Prostate gland (tissue), 2 donors: ENCODE results near the gene TCP11L1. TPM values are rescaled to one million over a fixed set of nuclear protein-coding genes. Genes with fewer than 3 reads are reported as not detected.

ENCODE experiments used
- DNase-seq: peaks from one replicate; pipeline ENCODE4 v3.0.0-alpha.2; 2019; ENCODE audit warnings: low spot score
- H3K27ac ChIP-seq, 2 donors: fragments of 200-600 bp; sonication (generic); 2 replicates each; pipeline ENCODE4 v1.5.1; 2017 to 2019
- H3K27me3 ChIP-seq: fragments of 200-600 bp; sonication (generic); replicated peaks from 2 replicates; pipeline ENCODE4 v1.5.1; 2019; ENCODE audit not compliant: insufficient read depth
- H3K36me3 ChIP-seq, 2 donors: fragments of 200-600 bp; sonication (generic); 1 replicate in 1 of 2; 2 replicates in 1 of 2; pipeline versions ENCODE4 v1.5.1 to v1.8.1; 2017 to 2019
- H3K4me1 ChIP-seq: fragments of 200-600 bp; sonication (generic); replicated peaks from 2 replicates; pipeline ENCODE4 v1.5.1; 2019
- H3K4me3 ChIP-seq, 2 donors: fragments of 200-600 bp; sonication (generic); 2 replicates each; pipeline ENCODE4 v1.5.1; 2017 to 2019
- H3K9me3 ChIP-seq: fragments of 200-600 bp; sonication (generic); 2 replicates; pipeline ENCODE4 v1.5.1; 2017
- POLR2A ChIP-seq: fragments of 450-650 bp; IDR thresholded peaks from one replicate; pipeline ENCODE4 v1.6.1; 2016; ENCODE audit warnings: antibody characterized with exemption, mild to moderate bottlenecking
- POLR2AphosphoS5 ChIP-seq: sonication (generic); formaldehyde crosslinking; IDR thresholded peaks from one replicate; pipeline ENCODE4 v1.6.1; 2017; ENCODE audit warnings: antibody characterized with exemption
- WGBS: methylation state at CpG from one replicate; pipeline ENCODE4 v1.1.5; 2018; 5-methylcytosine and 5-hydroxymethylcytosine counted together
- intact Hi-C: fragments of 100-400 bp; cut with DNase I; formaldehyde crosslinking; loops from one replicate; pipeline ENCODE4 v1.14.2; 2022
- total RNA-seq, 2 donors: library from RNA; depleted of rRNA; stranded (reverse); fragments of >200 nt; gene quantifications; one replicate each; pipeline ENCODE4 v1.1.0, GENCODE V29; 2016
- TF ChIP-seq, protein P1 (sequence below), 4 experiments: fragments of 200-600 bp in 2 of 4; fragments of 450-650 bp in 2 of 4; sonication (generic) in 2 of 4; IDR thresholded peaks; 1 replicate in 3 of 4; 2 replicates in 1 of 4; pipeline ENCODE4 v1.5.1; 2016 to 2019; ENCODE audit warnings: antibody characterized with exemption in 4 of 4, mild to moderate bottlenecking in 2 of 4, moderate library complexity in 2 of 4

TCP11L1 gene
- total RNA-seq, 2 donors from 2014 or later, result 15.3 to 27.1 TPM

DNA sequence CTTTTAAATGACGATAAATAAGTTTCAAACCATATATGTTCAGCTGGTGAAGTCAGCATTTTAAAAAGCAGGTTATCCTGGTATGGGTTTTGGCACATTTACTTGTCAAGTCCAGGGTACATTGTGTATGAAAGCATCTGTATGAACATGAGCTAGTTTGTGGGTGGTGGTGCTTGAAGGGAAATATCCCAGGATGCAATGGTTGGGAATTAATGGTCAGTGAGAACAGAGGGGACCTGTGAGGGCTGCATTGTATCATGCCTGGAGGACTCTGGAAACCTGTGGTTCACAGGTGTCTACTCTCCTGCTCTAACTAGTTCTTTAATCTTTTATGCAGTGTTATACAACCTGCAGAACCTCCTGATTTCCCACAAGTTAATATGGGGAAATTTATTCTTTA lies 17.9 kb upstream of the TCP11L1 start:
- no peak for DNase-seq
- no peak overlapping the region for H3K4me3 ChIP-seq
- 83% methylated on average over 1 of the region's 1 CpG for WGBS
- intact Hi-C loops, result no loop called here
- H3K36me3 ChIP-seq, result no peaks in the 10 kb centered on the region
- H3K4me1 ChIP-seq, result no peaks in the 10 kb centered on the region
- H3K27ac ChIP-seq, result no peak overlapping the region
- TF ChIP-seq POLR2A (no peak), POLR2AphosphoS5 (no peak)
- TF ChIP-seq, protein P1, sequence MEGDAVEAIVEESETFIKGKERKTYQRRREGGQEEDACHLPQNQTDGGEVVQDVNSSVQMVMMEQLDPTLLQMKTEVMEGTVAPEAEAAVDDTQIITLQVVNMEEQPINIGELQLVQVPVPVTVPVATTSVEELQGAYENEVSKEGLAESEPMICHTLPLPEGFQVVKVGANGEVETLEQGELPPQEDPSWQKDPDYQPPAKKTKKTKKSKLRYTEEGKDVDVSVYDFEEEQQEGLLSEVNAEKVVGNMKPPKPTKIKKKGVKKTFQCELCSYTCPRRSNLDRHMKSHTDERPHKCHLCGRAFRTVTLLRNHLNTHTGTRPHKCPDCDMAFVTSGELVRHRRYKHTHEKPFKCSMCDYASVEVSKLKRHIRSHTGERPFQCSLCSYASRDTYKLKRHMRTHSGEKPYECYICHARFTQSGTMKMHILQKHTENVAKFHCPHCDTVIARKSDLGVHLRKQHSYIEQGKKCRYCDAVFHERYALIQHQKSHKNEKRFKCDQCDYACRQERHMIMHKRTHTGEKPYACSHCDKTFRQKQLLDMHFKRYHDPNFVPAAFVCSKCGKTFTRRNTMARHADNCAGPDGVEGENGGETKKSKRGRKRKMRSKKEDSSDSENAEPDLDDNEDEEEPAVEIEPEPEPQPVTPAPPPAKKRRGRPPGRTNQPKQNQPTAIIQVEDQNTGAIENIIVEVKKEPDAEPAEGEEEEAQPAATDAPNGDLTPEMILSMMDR (IDR thresholded peaks at IDR 0.05), result no peak
- H3K9me3 ChIP-seq, result no peaks in the 10 kb centered on the region
- H3K27me3 ChIP-seq, result no peaks in the 10 kb centered on the region

- WGBS, result 29% methylated on average over 1 of the region's 1 CpG
- H3K4me1 ChIP-seq, result no peaks in the 10 kb centered on the region
- intact Hi-C loops, result no loop called here
- DNase-seq, result no peak
- H3K27ac ChIP-seq, result no peak overlapping the region
- H3K36me3 ChIP-seq, result no peaks in the 10 kb centered on the region
- TF ChIP-seq POLR2AphosphoS5, result no peak
- no peak for TF ChIP-seq POLR2A
- TF ChIP-seq, protein P1 (IDR thresholded peaks at IDR 0.05), result no peak
- no peaks in the 10 kb centered on the region for H3K9me3 ChIP-seq
- H3K4me3 ChIP-seq, result no peak overlapping the region
- no peaks in the 10 kb centered on the region for H3K27me3 ChIP-seq
These were observed 17.4 kb upstream of the TCP11L1 start for GRCh38 chr11:33021937-33022336.

DNA sequence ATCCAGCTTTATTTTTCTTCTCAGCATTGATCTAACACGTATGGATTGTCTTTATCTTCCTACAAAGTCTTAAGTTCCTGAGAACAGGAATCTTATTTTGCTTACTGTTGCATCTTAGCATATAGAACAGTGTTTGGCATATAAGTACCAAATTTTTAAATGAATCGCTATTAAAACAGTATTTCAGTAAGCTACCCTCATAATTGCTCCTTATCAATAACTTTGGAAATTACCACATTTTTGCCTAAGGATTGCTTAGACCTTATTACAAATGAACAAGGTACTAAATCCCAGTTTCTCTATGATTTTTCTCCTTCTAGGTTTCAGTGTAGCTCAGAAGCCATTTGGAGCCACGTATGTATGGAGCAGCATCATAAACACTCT lies 14.0 kb upstream of the TCP11L1 start:
- Histone ChIP-seq H3K4me3 (no peak overlapping the region), H3K27me3 (no peaks in the 10 kb centered on the region), H3K36me3 (no peaks in the 10 kb centered on the region), H3K9me3 (no peaks in the 10 kb centered on the region), H3K27ac (no peak overlapping the region), H3K4me1 (no peaks in the 10 kb centered on the region)
- intact Hi-C loops, result no loop called here
- no peak for DNase-seq
- WGBS, result 96% methylated on average over 3 of the region's 3 CpGs
- no peak for TF ChIP-seq POLR2A
- TF ChIP-seq, protein P1 (IDR thresholded peaks at IDR 0.05), result no peak
- TF ChIP-seq POLR2AphosphoS5, result no peak

DNA sequence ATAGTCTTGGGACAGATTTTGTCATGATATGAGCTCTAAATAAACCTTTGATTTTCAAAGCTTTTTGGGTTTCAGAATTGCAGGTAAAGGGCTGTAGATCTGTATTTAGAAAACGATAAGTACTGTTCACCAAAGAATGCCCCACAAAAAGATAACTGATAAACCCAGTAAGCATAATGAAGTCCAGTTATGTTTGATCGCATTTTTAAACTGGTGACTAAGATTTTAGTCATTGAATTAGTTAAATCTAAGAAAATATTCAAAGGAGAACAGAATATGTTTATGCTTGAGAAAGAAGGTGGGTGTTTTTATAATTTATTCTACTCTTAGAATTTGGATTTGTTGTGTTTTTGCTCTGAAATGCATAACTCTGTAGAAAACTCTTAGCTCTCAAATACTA lies 12.1 kb upstream of the TCP11L1 start:
- WGBS, result 87% methylated on average over 2 of the region's 2 CpGs
- intact Hi-C loops, result no loop called here
- no peaks in the 10 kb centered on the region for H3K4me1 ChIP-seq
- no peaks in the 10 kb centered on the region for H3K9me3 ChIP-seq
- TF ChIP-seq, protein P1 (IDR thresholded peaks at IDR 0.05), result no peak
- TF ChIP-seq POLR2AphosphoS5, result no peak
- no peak for TF ChIP-seq POLR2A
- H3K4me3 ChIP-seq, result no peak overlapping the region
- no peak for DNase-seq
- no peaks in the 10 kb centered on the region for H3K27me3 ChIP-seq
- H3K36me3 ChIP-seq, result no peaks in the 10 kb centered on the region
- no peak overlapping the region for H3K27ac ChIP-seq

- TF ChIP-seq POLR2A (no peak), POLR2AphosphoS5 (no peak)
- TF ChIP-seq, protein P1 (IDR thresholded peaks at IDR 0.05), result no peak
- Histone ChIP-seq H3K36me3 (no peaks in the 10 kb centered on the region), H3K9me3 (no peaks in the 10 kb centered on the region), H3K4me1 (no peaks in the 10 kb centered on the region), H3K4me3 (no peak overlapping the region), H3K27ac (no peak overlapping the region), H3K27me3 (no peaks in the 10 kb centered on the region)
- no peak for DNase-seq
- intact Hi-C loops, result no loop called here
- 58% methylated on average over 4 of the region's 4 CpGs for WGBS
These were observed 11.4 kb upstream of the TCP11L1 start for GRCh38 chr11:33027846-33028536.
